CD4-positive, alpha-beta T cell treated with Interleukin-4 for 4 hours (primary cell): ENCODE results near the gene NEK3.
"Not testable (repeated sequence)": the region's sequence is repeated elsewhere in the genome, so short reads cannot be mapped to it uniquely, and the experiment has no call there.

ENCODE experiments used
- DNase-seq: peaks from one replicate; pipeline ENCODE4 v3.0.0-alpha.2; 2020

NEK3 gene

GRCh38 chr13:52159159-52159982, at the start of gene NEK3:
NEK3 (minus strand) TSS chr13:52159597; CDS start chr13:52156191, 3,406 bp downstream.
- peak; percentile 30 for DNase-seq

GRCh38 chr13:52208384-52208783, 49.0 kb upstream of the NEK3 start:
- not testable (repeated sequence) for DNase-seq

GRCh38 chr13:52207896-52208295, 48.5 kb upstream of the NEK3 start:
- not testable (repeated sequence) for DNase-seq

- DNase-seq: not testable (repeated sequence)
Observed at GRCh38 chr13:52207337-52207736, 47.9 kb upstream of the NEK3 start.

- not testable (repeated sequence) for DNase-seq
Observed at GRCh38 chr13:52204546-52204945, 45.1 kb upstream of the NEK3 start.

GRCh38 chr13:52203864-52204263, 44.5 kb upstream of the NEK3 start:
- DNase-seq: not testable (repeated sequence)

GRCh38 chr13:52202506-52202905, 43.1 kb upstream of the NEK3 start:
- DNase-seq: not testable (repeated sequence)

GRCh38 chr13:52201439-52202193, 42.2 kb upstream of the NEK3 start:
- peak; percentile 59 for DNase-seq

- peak; percentile 73 for DNase-seq
Observed at GRCh38 chr13:52195401-52195837, 36.0 kb upstream of the NEK3 start.

GRCh38 chr13:52194184-52194868, 34.9 kb upstream of the NEK3 start:
- DNase-seq: peak; percentile 88

GRCh38 chr13:52193587-52194183, 34.3 kb upstream of the NEK3 start:
- DNase-seq: peak; percentile 25

- DNase-seq: peak; percentile 14
Observed at GRCh38 chr13:52187424-52188187, 28.2 kb upstream of the NEK3 start.

- DNase-seq: no peak
Observed at GRCh38 chr13:52187029-52187423, 27.6 kb upstream of the NEK3 start.

- not testable (repeated sequence) for DNase-seq
Observed at GRCh38 chr13:52181316-52181954, 22.0 kb upstream of the NEK3 start.

- DNase-seq: no peak
Observed at GRCh38 chr13:52179925-52180324, 20.5 kb upstream of the NEK3 start.

GRCh38 chr13:52177276-52177675, 17.9 kb upstream of the NEK3 start:
- no peak for DNase-seq

- not testable (repeated sequence) for DNase-seq
Observed at GRCh38 chr13:52173970-52174369, 14.6 kb upstream of the NEK3 start.

- no peak for DNase-seq
Observed at GRCh38 chr13:52173373-52173772, 14.0 kb upstream of the NEK3 start.

- DNase-seq: not testable (repeated sequence)
Observed at GRCh38 chr13:52171686-52172085, 12.3 kb upstream of the NEK3 start.

GRCh38 chr13:52170828-52171391, 11.5 kb upstream of the NEK3 start:
- not testable (repeated sequence) for DNase-seq

- DNase-seq: no peak
Observed at GRCh38 chr13:52169839-52170238, 10.4 kb upstream of the NEK3 start.
